ENCODE measurements around the gene EML1.

DNA sequence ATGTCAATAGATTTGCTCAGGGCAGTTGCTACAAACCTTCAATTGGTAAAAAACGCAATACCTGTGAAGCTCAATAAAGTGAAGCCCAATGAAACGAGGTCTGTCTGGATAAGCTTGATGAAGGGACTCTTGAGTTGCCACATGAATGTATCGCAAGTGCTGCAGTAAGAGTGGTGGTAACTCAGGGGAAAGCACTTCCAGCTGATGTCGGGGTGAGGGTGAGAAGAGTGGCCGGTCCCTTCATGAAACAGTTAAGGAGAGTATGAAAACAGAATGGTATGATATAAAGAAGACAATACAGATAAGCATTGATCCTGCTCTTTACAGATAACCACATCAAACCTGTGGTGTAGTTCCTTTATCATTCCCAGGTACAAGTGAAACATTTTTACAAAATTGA lies 188.6 kb downstream of the EML1 start:
- TF ChIP-seq POLR2AphosphoS5 (IDR thresholded peaks at IDR 0.05; ENCODE audit: low read depth) (no peak), CTCF (IDR thresholded peaks at IDR 0.05; ENCODE audit: insufficient read depth, low read length) (no peak), GABPA (IDR thresholded peaks at IDR 0.05; ENCODE audit: low read depth) (no peak)
- TF ChIP-seq, protein P1, sequence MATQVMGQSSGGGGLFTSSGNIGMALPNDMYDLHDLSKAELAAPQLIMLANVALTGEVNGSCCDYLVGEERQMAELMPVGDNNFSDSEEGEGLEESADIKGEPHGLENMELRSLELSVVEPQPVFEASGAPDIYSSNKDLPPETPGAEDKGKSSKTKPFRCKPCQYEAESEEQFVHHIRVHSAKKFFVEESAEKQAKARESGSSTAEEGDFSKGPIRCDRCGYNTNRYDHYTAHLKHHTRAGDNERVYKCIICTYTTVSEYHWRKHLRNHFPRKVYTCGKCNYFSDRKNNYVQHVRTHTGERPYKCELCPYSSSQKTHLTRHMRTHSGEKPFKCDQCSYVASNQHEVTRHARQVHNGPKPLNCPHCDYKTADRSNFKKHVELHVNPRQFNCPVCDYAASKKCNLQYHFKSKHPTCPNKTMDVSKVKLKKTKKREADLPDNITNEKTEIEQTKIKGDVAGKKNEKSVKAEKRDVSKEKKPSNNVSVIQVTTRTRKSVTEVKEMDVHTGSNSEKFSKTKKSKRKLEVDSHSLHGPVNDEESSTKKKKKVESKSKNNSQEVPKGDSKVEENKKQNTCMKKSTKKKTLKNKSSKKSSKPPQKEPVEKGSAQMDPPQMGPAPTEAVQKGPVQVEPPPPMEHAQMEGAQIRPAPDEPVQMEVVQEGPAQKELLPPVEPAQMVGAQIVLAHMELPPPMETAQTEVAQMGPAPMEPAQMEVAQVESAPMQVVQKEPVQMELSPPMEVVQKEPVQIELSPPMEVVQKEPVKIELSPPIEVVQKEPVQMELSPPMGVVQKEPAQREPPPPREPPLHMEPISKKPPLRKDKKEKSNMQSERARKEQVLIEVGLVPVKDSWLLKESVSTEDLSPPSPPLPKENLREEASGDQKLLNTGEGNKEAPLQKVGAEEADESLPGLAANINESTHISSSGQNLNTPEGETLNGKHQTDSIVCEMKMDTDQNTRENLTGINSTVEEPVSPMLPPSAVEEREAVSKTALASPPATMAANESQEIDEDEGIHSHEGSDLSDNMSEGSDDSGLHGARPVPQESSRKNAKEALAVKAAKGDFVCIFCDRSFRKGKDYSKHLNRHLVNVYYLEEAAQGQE (IDR thresholded peaks at IDR 0.05; ENCODE audit: insufficient replicate concordance, low read depth) = no peak
